Fibroblast of skin of right biceps (primary cell): ENCODE data around the gene HPD.

Source experiments
- DNase-seq: peaks from one replicate; pipeline ENCODE4 v3.0.0-alpha.2; 2013

Gene HPD

DNA sequence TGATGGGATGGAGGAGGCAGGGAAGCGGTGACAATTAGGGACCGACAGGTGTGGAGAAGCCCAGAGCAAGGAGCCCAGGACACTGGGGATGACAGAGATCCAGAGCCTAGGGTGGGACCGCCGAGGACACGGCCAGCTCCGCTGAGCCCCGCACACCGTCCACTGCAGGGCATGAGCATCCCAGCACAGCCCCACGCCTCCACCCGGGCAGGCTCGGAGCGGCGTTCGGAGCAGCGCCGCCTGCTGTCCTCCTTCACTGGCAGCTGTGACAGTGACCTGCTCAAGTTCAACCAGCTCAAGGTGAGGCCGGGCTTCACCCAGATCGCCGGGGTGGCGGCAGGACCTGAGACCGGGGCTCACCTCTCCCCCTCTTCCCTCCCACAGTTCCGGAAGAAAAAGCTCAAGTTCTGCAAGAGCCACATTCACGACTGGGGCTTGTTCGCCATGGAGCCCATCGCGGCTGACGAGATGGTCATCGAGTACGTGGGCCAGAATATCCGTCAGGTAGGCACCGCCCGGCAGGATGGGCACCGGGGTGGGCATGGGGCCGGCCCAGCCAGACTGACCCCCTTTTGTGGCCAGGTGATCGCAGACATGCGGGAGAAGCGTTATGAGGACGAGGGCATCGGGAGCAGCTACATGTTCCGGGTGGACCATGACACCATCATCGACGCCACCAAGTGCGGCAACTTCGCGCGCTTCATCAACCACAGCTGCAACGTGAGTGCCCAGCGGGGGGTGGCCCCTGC is 31.1 kb downstream of the HPD start:
- no peak for DNase-seq

- DNase-seq, result no peak
Measured at GRCh38 chr12:121826318-121827150, 32.1 kb downstream of the HPD start.

DNA sequence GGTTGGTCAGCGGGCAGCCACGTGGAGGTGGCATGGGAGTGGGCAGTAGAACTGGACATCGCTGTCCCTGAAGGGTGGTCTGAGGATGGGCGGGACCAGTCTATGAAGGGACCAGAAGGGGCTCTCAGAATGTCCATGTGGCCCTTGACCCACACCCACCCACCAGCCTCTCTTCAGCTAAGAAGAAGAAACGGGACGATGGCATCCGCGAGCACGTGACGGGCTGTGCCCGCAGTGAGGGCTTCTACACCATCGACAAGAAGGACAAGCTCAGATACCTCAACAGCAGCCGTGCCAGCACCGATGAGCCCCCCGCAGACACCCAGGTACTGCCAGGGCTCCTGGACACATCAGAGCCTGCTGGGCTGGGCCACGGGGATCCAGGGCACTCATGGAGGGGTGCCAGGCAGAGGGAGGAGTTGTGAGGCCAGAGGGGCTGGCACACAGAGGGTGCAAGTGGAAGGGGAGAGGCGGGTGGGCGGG is 33.6 kb downstream of the HPD start:
- no peak for DNase-seq

- DNase-seq, result no peak
Measured at GRCh38 chr12:121823727-121824115, 34.9 kb downstream of the HPD start.

GRCh38 chr12:121823101-121823726 is 35.4 kb downstream of the HPD start:
- no peak for DNase-seq

DNA sequence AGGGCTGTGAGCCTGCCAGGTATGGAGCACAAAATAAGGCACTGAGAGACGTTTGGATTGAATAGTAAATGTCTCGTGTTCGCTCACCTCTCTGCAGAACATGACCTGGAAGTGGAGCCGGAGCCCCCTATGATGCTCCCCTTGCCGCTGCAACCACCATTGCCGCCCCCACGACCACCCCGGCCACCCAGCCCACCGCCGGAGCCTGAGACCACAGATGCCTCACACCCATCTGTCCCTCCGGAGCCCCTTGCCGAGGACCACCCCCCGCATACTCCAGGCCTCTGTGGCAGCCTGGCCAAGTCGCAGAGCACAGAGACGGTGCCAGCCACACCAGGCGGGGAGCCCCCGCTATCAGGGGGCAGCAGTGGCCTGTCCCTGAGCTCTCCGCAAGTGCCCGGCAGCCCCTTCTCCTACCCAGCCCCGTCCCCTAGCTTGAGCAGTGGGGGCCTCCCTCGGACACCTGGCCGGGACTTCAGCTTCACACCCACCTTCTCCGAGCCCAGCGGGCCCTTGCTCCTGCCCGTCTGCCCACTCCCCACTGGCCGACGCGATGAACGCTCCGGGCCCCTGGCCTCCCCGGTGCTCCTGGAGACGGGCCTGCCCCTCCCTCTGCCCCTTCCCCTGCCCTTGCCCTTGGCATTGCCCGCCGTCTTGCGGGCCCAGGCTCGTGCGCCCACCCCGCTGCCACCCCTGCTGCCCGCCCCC is 36.1 kb downstream of the HPD start:
- DNase-seq, result no peak

DNA sequence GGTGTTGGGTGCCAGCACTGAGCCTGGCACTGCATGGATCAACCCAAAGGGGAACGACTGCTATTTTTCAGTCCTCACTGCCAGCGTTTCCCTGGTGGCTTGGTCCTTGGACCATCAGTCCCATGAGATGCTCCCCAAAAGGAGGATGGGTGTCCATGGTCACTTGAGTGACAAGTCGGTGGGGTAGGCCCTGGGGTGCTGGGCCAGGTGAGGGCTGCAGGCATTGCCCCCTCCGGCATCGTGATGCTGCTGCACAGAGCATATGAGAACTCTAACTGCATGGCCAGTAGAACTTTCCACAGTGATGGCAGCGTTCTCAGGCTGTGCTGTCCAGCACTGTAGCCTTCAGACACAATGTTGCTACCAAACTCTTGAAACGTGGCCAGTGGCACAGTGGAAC is 38.6 kb downstream of the HPD start:
- no peak for DNase-seq

- no peak for DNase-seq
Measured at GRCh38 chr12:121819212-121819949, 39.3 kb downstream of the HPD start.

- DNase-seq, result no peak
Measured at GRCh38 chr12:121817648-121818043, 41.0 kb downstream of the HPD start.

DNA sequence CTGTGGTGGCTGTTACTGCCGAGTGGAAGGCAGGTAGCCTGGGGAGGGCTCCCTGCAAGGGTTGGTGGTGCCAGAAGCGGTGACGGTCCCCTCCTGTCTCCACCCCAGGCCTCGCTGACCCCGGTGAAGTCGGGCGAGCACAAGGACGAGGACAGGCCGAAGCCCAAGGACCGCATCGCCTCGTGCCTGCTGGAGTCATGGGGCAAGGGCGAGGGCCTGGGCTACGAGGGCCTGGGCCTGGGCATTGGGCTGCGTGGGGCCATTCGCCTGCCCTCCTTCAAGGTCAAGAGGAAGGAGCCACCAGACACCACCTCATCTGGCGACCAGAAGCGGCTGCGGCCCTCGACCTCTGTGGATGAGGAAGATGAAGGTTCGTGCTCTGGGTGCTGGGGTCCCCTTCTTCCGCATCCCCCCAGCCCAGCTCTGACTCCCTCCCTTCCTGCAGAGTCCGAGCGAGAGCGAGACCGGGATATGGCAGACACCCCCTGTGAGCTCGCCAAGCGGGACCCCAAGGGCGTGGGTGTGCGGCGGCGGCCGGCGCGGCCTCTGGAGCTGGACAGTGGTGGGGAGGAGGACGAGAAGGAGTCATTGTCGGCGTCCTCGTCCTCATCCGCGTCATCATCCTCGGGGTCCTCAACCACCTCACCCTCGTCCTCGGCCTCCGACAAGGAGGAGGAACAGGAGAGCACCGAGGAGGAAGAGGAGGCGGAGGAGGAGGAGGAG is 41.6 kb downstream of the HPD start:
- DNase-seq, result no peak

- no peak for DNase-seq
Measured at GRCh38 chr12:121815263-121815662, 43.4 kb downstream of the HPD start.

GRCh38 chr12:121814429-121815119 is 44.1 kb downstream of the HPD start:
- DNase-seq, result no peak

GRCh38 chr12:121813951-121814350 is 44.7 kb downstream of the HPD start:
- no peak for DNase-seq

- DNase-seq, result no peak
Measured at GRCh38 chr12:121812921-121813896, 45.5 kb downstream of the HPD start.

DNA sequence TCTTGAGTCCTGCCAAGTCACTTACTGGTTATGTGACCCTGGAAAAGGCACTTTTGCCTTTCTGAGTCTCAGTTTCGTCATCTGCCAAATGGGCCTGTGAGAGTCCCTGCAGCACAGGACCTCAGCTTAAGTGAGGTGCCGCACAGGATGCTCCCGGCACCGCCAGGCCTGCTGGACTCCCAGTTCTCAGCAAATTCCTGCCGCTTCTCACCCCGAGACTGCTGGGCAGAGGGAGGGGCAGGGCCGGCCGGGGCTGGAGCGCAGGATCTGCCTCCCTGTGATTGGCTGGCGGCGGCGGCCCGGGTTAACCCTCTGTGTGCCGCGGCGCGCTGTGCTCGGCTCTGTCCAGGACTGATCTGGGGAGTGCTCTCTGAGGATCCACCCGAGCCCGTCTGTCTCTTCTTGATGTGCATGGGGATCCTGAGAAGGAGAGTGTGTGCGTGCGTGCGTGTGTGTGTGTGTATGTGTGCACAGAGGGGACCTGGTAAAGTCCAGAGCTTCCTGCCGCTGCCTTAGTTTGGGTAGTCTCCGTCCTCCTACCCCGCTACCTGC is 46.3 kb downstream of the HPD start:
- DNase-seq, result peak; percentile 66

- DNase-seq, result peak; percentile 63
Measured at GRCh38 chr12:121811434-121812319, 47.0 kb downstream of the HPD start.

DNA sequence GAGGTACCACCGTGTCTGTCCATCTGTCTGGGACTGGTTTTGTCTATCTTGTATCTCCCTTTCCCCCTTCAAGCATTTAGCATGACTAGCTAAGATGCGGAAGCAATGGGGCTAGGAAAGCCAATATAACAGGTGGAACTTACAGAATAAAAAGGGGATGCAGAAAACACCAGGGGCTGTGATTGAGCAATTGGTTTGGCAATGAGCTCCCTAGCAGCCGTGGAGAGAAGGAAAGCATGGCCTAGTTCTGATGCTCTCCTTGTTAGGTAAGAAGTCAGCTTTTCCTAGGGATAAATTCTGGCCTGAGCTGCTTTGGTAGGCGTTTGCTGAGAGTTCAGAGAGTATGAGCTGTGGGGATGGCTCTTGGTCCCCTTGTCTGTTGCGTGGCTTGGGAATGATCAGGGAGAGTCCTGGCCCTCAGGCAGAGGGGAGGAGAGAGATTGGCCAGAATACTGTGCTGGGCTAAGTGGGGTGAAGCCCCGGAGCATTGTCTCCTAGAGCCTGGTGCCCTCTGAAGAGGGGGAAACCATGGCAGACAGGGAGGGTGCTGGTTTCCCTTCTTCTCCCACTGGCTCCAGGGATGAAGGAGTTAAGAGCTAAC is 47.7 kb downstream of the HPD start:
- DNase-seq, result no peak
